Ammon's horn (tissue), 1 donor: ENCODE measurements around the gene SNX21.

Experiments used
- DNase-seq: peaks from one replicate; pipeline ENCODE4 v3.0.0-alpha.2; 2016; ENCODE audit warnings: low spot score

Gene SNX21

GRCh38 chr20:45882469-45883099 lies 49.0 kb downstream of the SNX21 start:
- DNase-seq = no peak

DNA sequence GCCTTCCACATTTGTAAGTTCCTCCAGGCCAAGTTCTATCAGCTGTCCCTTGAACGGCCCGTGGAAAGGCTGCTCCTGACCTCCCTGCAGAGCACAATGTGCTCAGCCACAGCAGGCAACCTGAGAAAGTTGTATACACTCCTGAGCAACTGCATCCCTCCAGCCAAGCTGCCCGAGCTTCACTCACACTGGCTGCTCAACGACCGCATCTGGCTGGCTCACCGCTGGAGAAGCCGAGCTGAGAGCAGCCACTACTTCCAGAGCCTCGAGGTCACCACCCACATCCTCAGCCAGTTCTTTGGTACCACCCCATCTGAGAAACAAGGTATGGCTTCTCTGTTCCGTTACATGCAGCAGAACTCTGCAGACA lies 49.5 kb downstream of the SNX21 start:
- DNase-seq = no peak

DNA sequence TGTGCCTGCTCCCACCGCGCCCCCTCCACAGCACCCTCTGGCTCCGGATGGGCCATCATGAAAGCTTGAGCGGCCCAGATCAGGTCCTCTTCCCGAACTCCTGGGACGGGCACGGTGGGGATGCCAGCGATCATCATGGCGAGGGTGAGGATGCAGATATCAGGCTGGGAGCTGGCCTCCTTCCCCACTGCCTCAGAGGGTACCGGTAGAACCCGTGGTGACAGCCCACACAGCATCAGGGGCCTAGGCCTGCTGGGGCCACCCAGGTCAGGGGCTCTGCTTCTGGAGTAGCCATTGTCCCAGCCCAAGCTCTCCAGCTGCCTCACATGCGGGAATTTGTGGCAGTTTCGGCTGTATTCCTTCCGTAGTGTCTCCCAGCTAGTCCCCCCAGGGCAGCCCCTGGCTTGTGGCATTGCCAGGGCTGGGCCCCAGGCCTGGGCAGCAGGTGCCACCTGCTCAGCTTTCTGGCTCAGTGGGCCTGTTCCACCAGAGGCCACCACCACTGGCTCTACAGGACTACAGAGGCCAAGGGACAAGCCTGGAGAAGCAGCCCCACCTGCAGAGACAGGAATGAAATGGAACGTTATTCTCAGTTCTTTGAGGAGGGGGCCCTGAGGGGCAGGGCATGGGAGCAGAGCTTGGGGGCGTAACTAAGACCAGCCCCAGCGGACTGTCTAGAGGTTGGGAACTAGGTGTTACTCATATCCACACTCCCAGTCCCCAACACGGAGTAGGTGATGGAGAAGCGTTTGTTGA lies 53.2 kb downstream of the SNX21 start:
- DNase-seq = no peak

DNA sequence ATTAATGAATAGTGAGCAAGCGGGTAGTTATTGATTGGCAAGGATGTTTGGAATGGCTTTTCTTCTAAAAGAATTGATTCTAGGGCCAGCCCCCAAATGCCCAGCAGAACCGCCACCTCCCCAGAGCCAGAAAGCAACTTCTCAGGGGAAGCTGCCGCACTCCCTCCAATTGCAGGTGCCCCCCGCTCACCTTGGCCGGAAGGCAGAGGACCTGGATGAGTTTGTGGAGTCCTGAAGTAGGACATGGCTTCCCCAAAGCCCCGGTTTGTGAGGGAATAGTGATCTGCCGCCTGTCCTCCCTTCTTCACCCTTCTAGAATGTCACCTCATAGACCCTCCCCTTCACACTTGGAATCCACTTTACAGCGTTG lies 53.7 kb downstream of the SNX21 start, which contains the start of gene SPATA25:
Gene SPATA25 (minus strand): TSS at position 277 of the 370 bp plus-strand sequence. CDS start 32 bp downstream, at position 245.
- no peak for DNase-seq

DNA sequence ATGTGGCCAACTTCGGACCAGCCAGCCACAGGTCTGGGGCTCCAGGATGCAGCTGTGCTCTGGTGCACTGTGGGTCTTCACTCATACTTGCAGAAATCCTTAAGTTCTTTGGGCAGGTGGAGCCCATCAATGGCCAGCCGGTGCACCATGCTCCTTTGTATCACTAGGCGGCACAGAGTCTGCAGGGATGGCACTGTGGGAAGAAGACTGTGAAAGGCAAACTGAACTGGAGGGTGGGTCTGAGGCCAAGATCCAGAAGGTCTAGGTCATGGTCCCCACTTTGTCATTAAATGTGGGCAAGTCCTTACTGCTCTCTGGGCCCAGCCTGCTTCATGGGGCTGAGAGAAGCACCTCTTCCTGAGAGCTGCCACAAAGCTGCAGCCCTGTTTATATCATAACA lies 55.1 kb downstream of the SNX21 start:
- no peak for DNase-seq

DNA sequence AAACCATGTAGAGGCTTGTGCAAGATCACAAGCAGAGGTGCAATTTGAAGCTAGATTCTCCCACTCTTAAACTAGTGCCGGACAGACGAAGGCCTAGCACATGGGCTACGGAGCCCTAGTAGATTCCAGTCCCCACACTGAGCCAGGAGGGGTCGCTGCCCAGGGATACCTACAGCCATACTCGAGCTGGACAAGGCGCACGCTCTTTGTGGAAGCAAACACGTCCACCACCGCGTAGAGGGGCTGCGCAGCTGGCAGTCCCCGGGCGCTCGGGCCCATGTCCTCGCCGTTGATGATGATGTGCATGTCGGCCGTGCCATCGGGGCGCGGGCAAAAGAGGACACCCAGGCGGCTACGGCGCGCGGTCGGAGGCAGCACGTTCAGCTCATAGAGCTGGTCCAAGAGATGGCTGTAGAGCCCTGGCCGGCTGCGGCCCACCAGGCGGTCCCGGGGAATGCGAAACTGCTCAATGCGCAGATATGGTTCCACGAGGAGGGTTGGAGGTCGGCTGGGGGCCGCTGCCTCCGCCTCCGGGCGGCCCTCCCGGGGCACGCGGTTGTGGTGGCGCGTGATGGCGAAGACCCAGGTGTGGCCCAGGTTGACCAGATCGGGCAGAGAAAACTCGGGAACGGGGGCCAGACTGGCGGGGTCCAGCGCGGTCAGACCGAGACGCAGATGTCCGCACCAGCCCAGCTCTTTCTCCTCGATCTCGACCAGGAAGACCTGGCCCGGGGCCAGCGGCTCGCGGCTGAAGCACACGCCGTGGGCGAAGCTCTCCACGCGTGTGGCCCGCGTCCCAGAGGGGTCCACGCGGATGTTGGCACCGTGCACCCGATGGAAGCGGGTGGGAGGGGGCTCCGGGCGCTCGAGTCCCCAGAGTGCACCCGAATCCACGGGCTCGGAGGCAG lies 56.7 kb downstream of the SNX21 start:
- peak; percentile 81 for DNase-seq

DNA sequence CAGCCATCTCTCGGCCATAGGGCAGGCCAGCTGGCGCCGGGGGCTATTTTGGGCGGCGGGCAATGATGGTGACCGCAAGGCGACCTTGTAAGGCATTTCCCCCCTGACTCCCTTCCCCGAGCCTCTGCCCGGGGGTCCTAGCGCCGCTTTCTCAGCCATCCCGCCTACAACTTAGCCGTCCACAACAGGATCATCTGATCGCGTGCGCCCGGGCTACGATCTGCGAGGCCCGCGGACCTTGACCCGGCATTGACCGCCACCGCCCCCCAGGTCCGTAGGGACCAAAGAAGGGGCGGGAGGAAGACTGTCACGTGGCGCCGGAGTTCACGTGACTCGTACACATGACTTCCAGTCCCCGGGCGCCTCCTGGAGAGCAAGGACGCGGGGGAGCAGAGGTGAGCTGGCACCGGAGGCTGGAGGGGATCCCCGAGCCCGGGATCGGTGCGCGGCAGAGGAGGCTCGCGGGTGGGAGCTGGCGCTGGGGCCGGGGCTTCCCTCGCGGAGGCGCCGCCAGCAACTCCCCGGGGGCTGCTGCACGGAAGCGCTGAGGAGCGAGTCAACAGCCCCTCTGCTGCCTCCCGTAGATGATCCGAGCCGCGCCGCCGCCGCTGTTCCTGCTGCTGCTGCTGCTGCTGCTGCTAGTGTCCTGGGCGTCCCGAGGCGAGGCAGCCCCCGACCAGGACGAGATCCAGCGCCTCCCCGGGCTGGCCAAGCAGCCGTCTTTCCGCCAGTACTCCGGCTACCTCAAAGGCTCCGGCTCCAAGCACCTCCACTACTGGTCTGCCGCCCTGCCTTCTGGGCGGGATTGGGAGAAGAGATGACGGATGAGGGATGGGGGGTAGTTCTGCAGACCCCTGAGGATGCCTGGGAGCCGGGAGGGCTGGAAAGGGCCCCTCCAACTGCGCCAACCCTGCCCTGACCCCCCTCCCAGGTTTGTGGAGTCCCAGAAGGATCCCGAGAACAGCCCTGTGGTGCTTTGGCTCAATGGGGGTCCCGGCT lies 57.7 kb downstream of the SNX21 start, which contains the start of the genes CTSA and NEURL2:
Gene CTSA (plus strand): TSS at position 351 of the 999 bp plus-strand sequence. CDS start 234 bp downstream, at position 585.
Gene NEURL2 (minus strand): TSS at position 224 of the 999 bp plus-strand sequence. CDS start 217 bp downstream, at position 7.
- DNase-seq = peak; percentile 92

DNA sequence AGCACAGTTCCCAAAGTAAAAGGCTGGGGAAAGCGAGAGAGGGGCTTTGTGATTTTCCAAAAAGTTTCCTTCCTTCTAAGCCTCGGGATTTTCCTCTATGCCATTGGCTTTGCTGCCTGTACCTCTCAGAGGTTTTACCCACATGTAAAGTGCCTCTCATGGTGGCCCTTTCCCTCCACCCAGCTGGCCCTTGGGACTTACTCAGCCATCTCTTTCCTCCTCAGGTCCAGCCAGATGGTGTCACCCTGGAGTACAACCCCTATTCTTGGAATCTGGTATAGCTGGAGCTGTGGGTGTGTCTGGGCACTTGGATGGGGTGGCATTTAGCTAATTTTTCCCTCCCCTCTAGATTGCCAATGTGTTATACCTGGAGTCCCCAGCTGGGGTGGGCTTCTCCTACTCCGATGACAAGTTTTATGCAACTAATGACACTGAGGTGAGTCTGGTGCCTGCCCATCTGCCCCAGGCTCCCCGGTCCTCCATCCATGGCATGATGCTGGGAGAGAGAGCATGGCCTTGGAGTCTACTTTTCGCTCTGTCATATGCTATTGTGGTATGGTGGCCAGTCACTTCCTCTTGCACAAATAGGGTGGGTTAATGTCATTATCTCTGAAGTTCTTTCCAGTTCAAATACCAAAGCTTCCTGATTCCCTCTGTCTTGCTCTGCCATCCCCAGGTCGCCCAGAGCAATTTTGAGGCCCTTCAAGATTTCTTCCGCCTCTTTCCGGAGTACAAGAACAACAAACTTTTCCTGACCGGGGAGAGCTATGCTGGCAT lies 58.6 kb downstream of the SNX21 start:
- DNase-seq = no peak
